Stomach (tissue), 9 donors: ENCODE results near the gene TTC32. TPM values are rescaled to one million over a fixed set of nuclear protein-coding genes. Genes with fewer than 3 reads are reported as not detected.

Source experiments
- DNase-seq, 2 donors: peaks; one replicate each; pipeline versions ENCODE4 v3.0.0 to v3.0.0-alpha.2; 2013 to 2019
- H3K27ac ChIP-seq, 5 donors: fragments of 200-600 bp in 4 of 5; sonication (generic) in 4 of 5; one replicate each; pipeline ENCODE4 v1.5.1; 2013 to 2019; ENCODE audit warnings: mild to moderate bottlenecking in 1 of 5, moderate library complexity in 1 of 5
- H3K27me3 ChIP-seq, 3 donors: fragments of 200-600 bp; sonication (generic); one replicate each; pipeline ENCODE4 v1.5.1; 2017 to 2019; ENCODE audit warnings: mixed run types in 1 of 3
- H3K36me3 ChIP-seq, 4 donors: fragments of 200-600 bp; sonication (generic); 1 replicate in 3 of 4; 2 replicates in 1 of 4; pipeline ENCODE4 v1.5.1; 2016 to 2019
- H3K4me1 ChIP-seq, 4 donors: fragments of 200-600 bp; sonication (generic); one replicate each; pipeline ENCODE4 v1.5.1; 2016 to 2019
- H3K4me3 ChIP-seq, 4 donors: fragments of 200-600 bp; sonication (generic) in 3 of 4; one replicate each; pipeline ENCODE4 v1.5.1; 2016 to 2019; ENCODE audit warnings: mild to moderate bottlenecking in 1 of 4
- H3K9me3 ChIP-seq, 4 donors: fragments of 200-600 bp; sonication (generic); one replicate each; pipeline ENCODE4 v1.5.1; 2016 to 2019
- EP300 ChIP-seq: sonication (generic); formaldehyde crosslinking; IDR thresholded peaks from one replicate; pipeline ENCODE4 v1.6.1; 2017; ENCODE audit warnings: antibody characterized with exemption
- POLR2A ChIP-seq, 4 donors: fragments of 450-650 bp; IDR thresholded peaks; one replicate each; pipeline ENCODE4 v1.6.1; 2016; ENCODE audit warnings: antibody characterized with exemption in 4 of 4, control low read depth in 2 of 4, mild to moderate bottlenecking in 1 of 4, moderate library complexity in 1 of 4
- POLR2AphosphoS5 ChIP-seq, 3 donors: sonication (generic); formaldehyde crosslinking; IDR thresholded peaks; one replicate each; pipeline ENCODE4 v1.6.1; 2016; ENCODE audit warnings: antibody characterized with exemption in 3 of 3
- WGBS, 5 donors: extraction: QIAGEN DNeasy Blood & Tissue Kit in 3 of 5; methylation state at CpG; one replicate each; pipeline versions ENCODE4 v1.1.5 to v1.1.7; 2013 to 2018; 5-methylcytosine and 5-hydroxymethylcytosine counted together
- intact Hi-C: fragments of 100-400 bp; cut with DNase I; formaldehyde crosslinking; loops from one replicate; pipeline ENCODE4 v1.15.1; 2023; ENCODE audit warnings: low total_unique reads
- polyA plus RNA-seq, 3 donors: library from polyadenylated mRNA; stranded (reverse); fragments of 200-250 nt; gene quantifications; one replicate each; pipeline ENCODE4 v1.2.3, GENCODE V29; 2013
- total RNA-seq, 5 donors: library from RNA; depleted of rRNA; stranded (reverse); fragments of >200 nt; gene quantifications; one replicate each; pipeline versions ENCODE4 v1.1.0 to v1.2.3, GENCODE V29; 2014 to 2016
- TF ChIP-seq, protein P1 (sequence below), 7 experiments: fragments of 450-650 bp in 4 of 7; fragments of 200-600 bp in 3 of 7; sonication (generic) in 3 of 7; IDR thresholded peaks; one replicate each; pipeline ENCODE4 v1.5.1; 2016 to 2019; ENCODE audit warnings: antibody characterized with exemption in 7 of 7, control low read depth in 2 of 7, mild to moderate bottlenecking in 1 of 7
- donor health status: healthy with polysubstance abuse.
- donor health status: Bipolar disorder and iron deficiency.
- donor health status: healthy.

TTC32 gene
- total and polyA plus RNA-seq, 8 donors: 4.1 to 35.4 (median 19.1) TPM; not detected in 1

DNA sequence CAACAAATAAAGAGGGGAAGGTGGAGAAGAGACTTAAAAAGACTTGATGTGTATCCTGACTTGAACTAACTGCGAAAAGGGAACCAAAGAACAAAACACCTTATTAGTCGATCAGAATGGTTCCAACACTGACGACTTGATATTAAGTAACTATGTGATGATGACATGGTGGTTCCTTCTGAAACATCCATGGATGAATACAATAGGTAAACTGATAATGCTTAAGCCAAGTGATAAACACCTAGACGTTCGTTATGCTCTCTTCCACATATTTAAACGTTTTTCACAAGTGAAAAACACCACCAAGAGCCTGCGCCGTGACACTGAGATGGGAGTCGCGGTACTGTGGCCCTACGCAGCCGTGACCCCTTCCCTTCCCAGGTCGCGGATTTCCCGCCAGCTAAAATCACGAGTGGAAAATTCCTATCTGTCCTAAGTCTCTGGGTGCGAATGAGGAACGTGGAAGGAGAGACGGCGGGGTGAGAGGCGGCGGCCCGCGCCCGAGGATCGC, 797 bp downstream of the TTC32 start:
- Histone ChIP-seq H3K4me3 (peak overlapping the region; percentile 76 to 88 (median 84)), H3K27ac (peak overlapping the region; percentile 89 to 96 (median 94)), H3K27me3 (no peaks in the 10 kb centered on the region), H3K4me1 (peaks cover 29 to 54% (median 43%) of the 10 kb centered on the region in 4 donors), H3K9me3 (no peaks in the 10 kb centered on the region), H3K36me3 (peaks cover 0 to 4% (median 0%) of the 10 kb centered on the region in 4 donors)
- TF ChIP-seq POLR2AphosphoS5 (IDR thresholded peaks at IDR 0.05): no peak
- TF ChIP-seq POLR2A (IDR thresholded peaks at IDR 0.05): no peak
- TF ChIP-seq, protein P1, sequence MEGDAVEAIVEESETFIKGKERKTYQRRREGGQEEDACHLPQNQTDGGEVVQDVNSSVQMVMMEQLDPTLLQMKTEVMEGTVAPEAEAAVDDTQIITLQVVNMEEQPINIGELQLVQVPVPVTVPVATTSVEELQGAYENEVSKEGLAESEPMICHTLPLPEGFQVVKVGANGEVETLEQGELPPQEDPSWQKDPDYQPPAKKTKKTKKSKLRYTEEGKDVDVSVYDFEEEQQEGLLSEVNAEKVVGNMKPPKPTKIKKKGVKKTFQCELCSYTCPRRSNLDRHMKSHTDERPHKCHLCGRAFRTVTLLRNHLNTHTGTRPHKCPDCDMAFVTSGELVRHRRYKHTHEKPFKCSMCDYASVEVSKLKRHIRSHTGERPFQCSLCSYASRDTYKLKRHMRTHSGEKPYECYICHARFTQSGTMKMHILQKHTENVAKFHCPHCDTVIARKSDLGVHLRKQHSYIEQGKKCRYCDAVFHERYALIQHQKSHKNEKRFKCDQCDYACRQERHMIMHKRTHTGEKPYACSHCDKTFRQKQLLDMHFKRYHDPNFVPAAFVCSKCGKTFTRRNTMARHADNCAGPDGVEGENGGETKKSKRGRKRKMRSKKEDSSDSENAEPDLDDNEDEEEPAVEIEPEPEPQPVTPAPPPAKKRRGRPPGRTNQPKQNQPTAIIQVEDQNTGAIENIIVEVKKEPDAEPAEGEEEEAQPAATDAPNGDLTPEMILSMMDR (IDR thresholded peaks at IDR 0.05): no peak
- TF ChIP-seq EP300: no peak
- intact Hi-C loops: no loop called here
- 0 to 1% (median 1%) methylated on average over 26 of the region's 26 CpGs for WGBS, 5 donors
- no peak for DNase-seq

GRCh38 chr2:19899985-19900930, 1.5 kb downstream of the TTC32 start:
- no peaks in the 10 kb centered on the region for H3K9me3 ChIP-seq
- H3K36me3 ChIP-seq: peaks cover 0 to 4% (median 0%) of the 10 kb centered on the region in 4 donors
- H3K27me3 ChIP-seq: no peaks in the 10 kb centered on the region
- H3K4me1 ChIP-seq: peaks cover 29 to 61% (median 46%) of the 10 kb centered on the region in 4 donors
- TF ChIP-seq POLR2AphosphoS5 (IDR thresholded peaks at IDR 0.05) (no peak), EP300 (no peak), POLR2A (IDR thresholded peaks at IDR 0.05) (no peak)
- TF ChIP-seq, protein P1 (IDR thresholded peaks at IDR 0.05): no peak
- peak overlapping the region; percentile 76 to 88 (median 84) for H3K4me3 ChIP-seq
- peak overlapping the region in 4 of 5 donors; percentile 93 to 96 (median 94) for H3K27ac ChIP-seq
- intact Hi-C loops: no loop called here
- peak in 1 of 2 donors; percentile 46 for DNase-seq
- WGBS, 5 donors: 21 to 32% (median 24%) methylated on average over 11 of the region's 11 CpGs

DNA sequence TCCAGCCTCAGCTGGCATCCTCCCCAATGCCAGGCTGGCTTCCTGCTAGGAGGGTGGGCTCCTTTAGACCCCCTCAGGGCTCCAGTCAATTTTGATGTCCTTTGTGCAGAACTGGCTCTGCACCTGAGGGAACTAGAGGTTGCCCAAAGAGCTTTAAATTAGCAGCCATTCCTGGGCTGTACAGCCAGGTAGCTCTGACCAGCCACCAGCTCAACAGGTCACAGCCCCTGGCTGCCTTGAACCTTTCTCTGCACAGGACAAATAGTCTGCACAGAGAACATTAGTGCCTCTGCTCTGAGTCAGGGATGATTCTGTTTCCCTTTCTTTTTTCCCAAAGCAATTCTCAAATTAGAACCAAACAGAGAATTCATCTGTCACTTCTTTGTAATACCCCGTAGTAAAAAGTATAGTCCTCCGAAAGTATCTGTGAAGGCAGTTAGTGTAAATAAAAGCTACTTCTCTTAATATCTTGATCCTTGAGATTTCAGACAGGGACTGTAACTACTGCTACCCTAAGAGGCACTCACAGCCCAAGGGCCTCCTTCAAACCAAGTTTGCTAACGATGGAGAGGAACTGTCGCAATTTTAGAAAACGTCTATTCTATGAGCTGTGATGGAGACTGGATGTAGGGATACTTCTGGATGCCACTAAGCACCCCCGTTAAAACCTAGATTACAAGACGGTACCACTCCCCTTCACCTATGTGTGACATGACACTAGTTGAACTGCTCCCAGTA, 3.0 kb downstream of the TTC32 start:
- intact Hi-C loops: no loop called here

More for the DNA sequence above, 3.0 kb downstream of the TTC32 start:
- no peak overlapping the region for H3K27ac ChIP-seq
- 70 to 77% (median 75%) methylated on average over 7 of the region's 7 CpGs for WGBS, 5 donors
- H3K4me1 ChIP-seq: peaks cover 29 to 76% (median 52%) of the 10 kb centered on the region in 4 donors
- peak overlapping the region in 1 of 4 donors; percentile 14 for H3K4me3 ChIP-seq
- TF ChIP-seq EP300: no peak
- TF ChIP-seq, protein P1 (IDR thresholded peaks at IDR 0.05): no peak
- TF ChIP-seq POLR2AphosphoS5 (IDR thresholded peaks at IDR 0.05): no peak
- no peak for TF ChIP-seq POLR2A (IDR thresholded peaks at IDR 0.05)
- peaks cover 0 to 4% (median 0%) of the 10 kb centered on the region in 4 donors for H3K36me3 ChIP-seq
- no peaks in the 10 kb centered on the region for H3K9me3 ChIP-seq
- H3K27me3 ChIP-seq: no peaks in the 10 kb centered on the region
- no peak for DNase-seq
